Chondrocyte (in vitro differentiated cells): ENCODE results near the gene MYLK. TPM values are rescaled to one million over a fixed set of nuclear protein-coding genes. Genes with fewer than 3 reads are reported as not detected.

Experiments used
- DNase-seq: peaks from one replicate; pipeline ENCODE4 v3.0.0; 2021; ENCODE audit warnings: mixed read lengths, low spot score
- H3K27ac Mint-ChIP-seq: one replicate; pipeline ENCODE4 v1.8.0; 2021; ENCODE audit warnings: mild to moderate bottlenecking, moderate library complexity, mixed read lengths; ENCODE audit not compliant: unreplicated experiment
- H3K27me3 Mint-ChIP-seq: 2 replicates; pipeline ENCODE4 v1.8.0; 2021; ENCODE audit warnings: low read depth, mixed read lengths
- H3K36me3 Mint-ChIP-seq: 2 replicates; pipeline ENCODE4 v1.8.0; 2021; ENCODE audit warnings: low read depth, mixed read lengths
- H3K4me1 Mint-ChIP-seq: 2 replicates; pipeline ENCODE4 v1.8.0; 2021; ENCODE audit warnings: low read depth, mild to moderate bottlenecking, mixed read lengths
- H3K4me3 Mint-ChIP-seq: one replicate; pipeline ENCODE4 v1.8.0; 2021; ENCODE audit warnings: mild to moderate bottlenecking, moderate library complexity, mixed read lengths; ENCODE audit not compliant: unreplicated experiment
- H3K9me3 Mint-ChIP-seq: 2 replicates; pipeline ENCODE4 v1.8.0; 2021; ENCODE audit warnings: low read depth, mixed read lengths
- CTCF ChIP-seq: fragments of 200-600 bp; sonication (generic); IDR thresholded peaks from 2 replicates; pipeline ENCODE4 v1.5.0; 2021; ENCODE audit warnings: antibody characterized with exemption, mild to moderate bottlenecking, moderate library complexity
- total RNA-seq: library from RNA; stranded (reverse); gene quantifications from 3 replicates; pipeline ENCODE4 v1.2.1, GENCODE V29; 2021

Gene MYLK
- total RNA-seq, 1 donor from 2014 or later, result 405 TPM

GRCh38 chr3:123792473-123793201 is 91.5 kb downstream of the MYLK start:
- H3K36me3 Mint-ChIP-seq, result peaks cover 2% of the 10 kb centered on the region
- no peak for TF ChIP-seq CTCF
- no peaks in the 10 kb centered on the region for H3K27me3 Mint-ChIP-seq
- H3K4me3 Mint-ChIP-seq, result no peak overlapping the region
- no peaks in the 10 kb centered on the region for H3K9me3 Mint-ChIP-seq
- H3K4me1 Mint-ChIP-seq, result peaks cover 40% of the 10 kb centered on the region
- H3K27ac Mint-ChIP-seq, result no peak overlapping the region
- no peak for DNase-seq

GRCh38 chr3:123791898-123792297 is 92.2 kb downstream of the MYLK start:
- Mint-ChIP-seq H3K4me3 (no peak overlapping the region), H3K27ac (no peak overlapping the region), H3K36me3 (peaks cover 2% of the 10 kb centered on the region), H3K9me3 (no peaks in the 10 kb centered on the region), H3K4me1 (peaks cover 40% of the 10 kb centered on the region), H3K27me3 (no peaks in the 10 kb centered on the region)
- no peak for DNase-seq
- no peak for TF ChIP-seq CTCF

- no peaks in the 10 kb centered on the region for H3K27me3 Mint-ChIP-seq
- no peak for TF ChIP-seq CTCF
- no peak for DNase-seq
- peak overlapping the region; percentile 68 for H3K27ac Mint-ChIP-seq
- H3K36me3 Mint-ChIP-seq, result peaks cover 2% of the 10 kb centered on the region
- peaks cover 40% of the 10 kb centered on the region for H3K4me1 Mint-ChIP-seq
- H3K9me3 Mint-ChIP-seq, result no peaks in the 10 kb centered on the region
- no peak overlapping the region for H3K4me3 Mint-ChIP-seq
Observed at GRCh38 chr3:123791417-123791816, 92.7 kb downstream of the MYLK start.

- Mint-ChIP-seq H3K4me3 (no peak overlapping the region), H3K9me3 (no peaks in the 10 kb centered on the region), H3K27ac (no peak overlapping the region), H3K36me3 (peaks cover 2% of the 10 kb centered on the region), H3K27me3 (no peaks in the 10 kb centered on the region), H3K4me1 (peaks cover 40% of the 10 kb centered on the region)
- no peak for DNase-seq
- TF ChIP-seq CTCF, result no peak
Observed at GRCh38 chr3:123791073-123791370, 93.1 kb downstream of the MYLK start.

DNA sequence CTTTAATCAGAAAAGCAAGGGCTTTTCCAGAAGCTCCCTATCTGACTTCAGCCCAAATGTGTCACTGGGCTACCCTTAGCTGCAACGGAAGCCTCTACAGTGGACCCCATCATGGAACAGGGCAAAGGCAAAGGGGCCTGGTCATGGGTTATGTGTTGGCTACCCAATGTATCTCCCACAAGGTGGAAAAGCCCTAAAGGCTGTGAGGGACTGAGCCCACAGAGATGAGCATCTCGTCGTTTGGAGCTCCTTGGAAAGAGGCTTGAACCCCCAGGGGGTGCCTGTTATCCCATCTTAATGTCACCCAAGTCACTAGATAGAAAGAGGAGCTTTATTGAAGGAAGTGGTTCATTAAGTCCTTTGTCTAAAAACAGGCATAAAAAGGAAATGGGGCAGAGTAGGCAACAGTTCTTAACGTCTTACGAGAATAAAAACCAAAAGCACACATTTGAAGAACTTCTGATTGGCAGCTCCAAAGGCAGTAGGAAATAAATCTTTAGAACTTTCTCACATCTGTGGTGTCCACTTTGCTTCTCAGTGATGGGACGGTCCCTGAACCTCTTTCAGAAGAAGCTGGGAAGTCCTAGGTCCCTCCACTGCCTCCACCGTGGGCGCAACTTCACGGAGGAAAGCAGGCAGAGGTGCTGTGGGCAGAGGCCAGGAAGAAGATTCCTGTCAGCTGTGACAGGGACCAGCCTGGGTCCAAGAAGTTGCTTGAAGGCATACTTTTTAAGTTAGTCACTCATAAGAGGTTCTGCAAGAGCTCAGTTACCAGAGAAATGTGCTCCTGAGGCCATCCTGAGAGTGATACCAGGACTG is 93.7 kb downstream of the MYLK start:
- no peak for TF ChIP-seq CTCF
- Mint-ChIP-seq H3K9me3 (no peaks in the 10 kb centered on the region), H3K27ac (no peak overlapping the region), H3K27me3 (no peaks in the 10 kb centered on the region), H3K36me3 (peaks cover 2% of the 10 kb centered on the region), H3K4me3 (no peak overlapping the region), H3K4me1 (peaks cover 40% of the 10 kb centered on the region)
- DNase-seq, result no peak
